NB4 (cell line): ENCODE data around the gene NFATC2.

ENCODE experiments used
- DNase-seq: peaks from one replicate; pipeline ENCODE4 v3.0.0; 2010; ENCODE audit warnings: low read depth
- H3K4me3 ChIP-seq: one replicate; pipeline ENCODE4 v1.5.1; 2011; ENCODE audit warnings: mild to moderate bottlenecking, low read depth, low read length, moderate library complexity
- MYC ChIP-seq: IDR thresholded peaks from 2 replicates; pipeline ENCODE4 v1.6.1; 2011; ENCODE audit warnings: low read depth, low read length
- POLR2A ChIP-seq: IDR thresholded peaks from 2 replicates; pipeline ENCODE4 v1.6.1; 2011; ENCODE audit warnings: mild to moderate bottlenecking; ENCODE audit not compliant: insufficient read length; ENCODE audit errors: extremely low read depth
- TF ChIP-seq, protein P1 (sequence below): IDR thresholded peaks from one replicate; pipeline ENCODE4 v1.5.1; 2012; ENCODE audit warnings: low read depth, low read length
- TF ChIP-seq, protein P2 (sequence below): IDR thresholded peaks from 2 replicates; pipeline ENCODE4 v1.6.1; 2011; ENCODE audit warnings: low read depth, low read length

The NFATC2 gene

DNA sequence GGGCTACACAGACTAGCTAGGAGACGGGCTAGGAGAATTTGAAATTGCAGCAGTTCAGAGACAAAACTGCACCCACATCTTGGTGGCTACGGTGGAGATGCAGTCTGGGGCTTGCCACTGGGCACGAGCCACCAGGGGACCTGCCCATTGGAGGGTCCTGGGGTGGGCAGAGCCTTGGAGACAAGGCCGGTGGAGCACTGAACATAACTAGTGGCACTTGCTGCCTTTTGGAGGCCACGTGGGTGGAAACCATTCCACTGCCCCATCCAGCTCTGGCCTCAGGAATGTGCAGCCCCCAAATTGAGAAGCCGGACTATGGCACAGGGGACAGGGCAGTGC, 113.4 kb downstream of the NFATC2 start:
- no peak overlapping the region for H3K4me3 ChIP-seq
- DNase-seq = no peak
- TF ChIP-seq MYC (no peak), POLR2A (no peak)
- TF ChIP-seq, protein P1, sequence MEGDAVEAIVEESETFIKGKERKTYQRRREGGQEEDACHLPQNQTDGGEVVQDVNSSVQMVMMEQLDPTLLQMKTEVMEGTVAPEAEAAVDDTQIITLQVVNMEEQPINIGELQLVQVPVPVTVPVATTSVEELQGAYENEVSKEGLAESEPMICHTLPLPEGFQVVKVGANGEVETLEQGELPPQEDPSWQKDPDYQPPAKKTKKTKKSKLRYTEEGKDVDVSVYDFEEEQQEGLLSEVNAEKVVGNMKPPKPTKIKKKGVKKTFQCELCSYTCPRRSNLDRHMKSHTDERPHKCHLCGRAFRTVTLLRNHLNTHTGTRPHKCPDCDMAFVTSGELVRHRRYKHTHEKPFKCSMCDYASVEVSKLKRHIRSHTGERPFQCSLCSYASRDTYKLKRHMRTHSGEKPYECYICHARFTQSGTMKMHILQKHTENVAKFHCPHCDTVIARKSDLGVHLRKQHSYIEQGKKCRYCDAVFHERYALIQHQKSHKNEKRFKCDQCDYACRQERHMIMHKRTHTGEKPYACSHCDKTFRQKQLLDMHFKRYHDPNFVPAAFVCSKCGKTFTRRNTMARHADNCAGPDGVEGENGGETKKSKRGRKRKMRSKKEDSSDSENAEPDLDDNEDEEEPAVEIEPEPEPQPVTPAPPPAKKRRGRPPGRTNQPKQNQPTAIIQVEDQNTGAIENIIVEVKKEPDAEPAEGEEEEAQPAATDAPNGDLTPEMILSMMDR = no peak
- TF ChIP-seq, protein P2, sequence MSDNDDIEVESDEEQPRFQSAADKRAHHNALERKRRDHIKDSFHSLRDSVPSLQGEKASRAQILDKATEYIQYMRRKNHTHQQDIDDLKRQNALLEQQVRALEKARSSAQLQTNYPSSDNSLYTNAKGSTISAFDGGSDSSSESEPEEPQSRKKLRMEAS = no peak

DNA sequence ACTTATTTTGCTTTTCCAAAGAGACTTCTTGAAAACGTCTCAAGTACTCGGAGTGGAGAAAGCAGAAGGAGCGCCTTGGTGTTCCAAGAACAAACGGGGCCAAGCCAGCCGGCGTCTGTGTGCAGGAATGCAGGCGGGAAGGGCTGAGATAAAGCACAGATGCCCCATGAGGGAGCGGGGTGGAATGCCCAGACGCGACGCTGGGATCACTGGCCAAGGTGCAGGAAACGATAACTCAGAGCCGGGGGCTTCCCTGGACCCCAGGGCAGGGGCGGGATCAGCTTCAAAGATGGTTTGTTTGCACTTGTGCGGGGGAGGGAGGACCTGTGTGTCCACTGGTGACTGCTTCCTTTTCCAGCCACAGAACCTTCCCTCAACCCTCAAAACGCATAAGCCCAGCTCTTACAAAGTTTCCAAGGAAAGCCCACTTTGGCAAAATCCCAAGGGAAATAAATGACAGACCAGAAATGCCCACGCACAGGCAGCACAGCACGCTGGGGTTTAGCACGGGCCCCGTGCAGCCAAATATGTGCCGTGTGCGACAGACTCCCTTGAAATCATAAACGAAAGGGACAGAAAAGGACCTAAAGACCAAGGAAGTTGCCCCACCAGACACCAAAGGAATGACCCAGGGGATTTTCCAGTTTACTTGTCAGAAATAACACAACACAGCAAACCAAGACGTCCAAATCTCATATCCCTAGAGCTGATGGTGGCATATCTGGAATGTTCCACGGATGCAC, 113.9 kb downstream of the NFATC2 start:
- TF ChIP-seq POLR2A = no peak
- no peak for TF ChIP-seq MYC
- TF ChIP-seq, protein P2 = no peak
- TF ChIP-seq, protein P1 = no peak
- no peak overlapping the region for H3K4me3 ChIP-seq
- DNase-seq = no peak

DNA sequence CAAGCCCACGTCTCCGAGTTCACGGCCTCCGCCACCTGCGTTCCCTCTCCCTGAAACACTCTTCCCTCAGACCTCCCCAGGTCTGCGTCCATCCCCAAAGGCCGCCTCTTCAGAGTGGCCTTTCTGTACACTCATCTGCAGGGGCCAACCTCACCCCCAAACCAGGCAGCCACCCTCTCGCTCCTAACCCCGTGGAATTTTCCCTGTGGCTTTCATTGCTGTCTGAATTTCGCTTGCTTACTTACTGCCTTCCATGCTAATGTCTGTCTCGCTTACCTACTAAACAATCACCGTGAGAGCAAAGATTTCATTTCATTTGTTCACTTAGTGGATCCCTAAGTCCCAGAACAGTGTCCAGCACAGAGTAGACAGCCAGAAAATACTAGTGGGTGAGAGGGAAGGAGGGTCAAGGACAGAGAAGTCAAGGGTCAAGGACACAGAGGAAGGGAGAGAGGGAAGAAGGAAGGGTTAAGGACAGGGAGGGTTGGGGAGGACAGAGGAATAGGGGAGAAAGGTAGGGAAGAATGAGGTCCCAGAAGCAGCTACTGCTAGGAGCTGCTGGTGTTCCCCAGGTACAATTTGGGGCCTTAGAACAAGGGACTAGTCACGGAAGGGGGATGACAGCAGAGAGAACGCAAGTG, 114.7 kb downstream of the NFATC2 start:
- TF ChIP-seq POLR2A (no peak), MYC (no peak)
- TF ChIP-seq, protein P1 = no peak
- TF ChIP-seq, protein P2 = no peak
- DNase-seq = no peak
- no peak overlapping the region for H3K4me3 ChIP-seq

DNA sequence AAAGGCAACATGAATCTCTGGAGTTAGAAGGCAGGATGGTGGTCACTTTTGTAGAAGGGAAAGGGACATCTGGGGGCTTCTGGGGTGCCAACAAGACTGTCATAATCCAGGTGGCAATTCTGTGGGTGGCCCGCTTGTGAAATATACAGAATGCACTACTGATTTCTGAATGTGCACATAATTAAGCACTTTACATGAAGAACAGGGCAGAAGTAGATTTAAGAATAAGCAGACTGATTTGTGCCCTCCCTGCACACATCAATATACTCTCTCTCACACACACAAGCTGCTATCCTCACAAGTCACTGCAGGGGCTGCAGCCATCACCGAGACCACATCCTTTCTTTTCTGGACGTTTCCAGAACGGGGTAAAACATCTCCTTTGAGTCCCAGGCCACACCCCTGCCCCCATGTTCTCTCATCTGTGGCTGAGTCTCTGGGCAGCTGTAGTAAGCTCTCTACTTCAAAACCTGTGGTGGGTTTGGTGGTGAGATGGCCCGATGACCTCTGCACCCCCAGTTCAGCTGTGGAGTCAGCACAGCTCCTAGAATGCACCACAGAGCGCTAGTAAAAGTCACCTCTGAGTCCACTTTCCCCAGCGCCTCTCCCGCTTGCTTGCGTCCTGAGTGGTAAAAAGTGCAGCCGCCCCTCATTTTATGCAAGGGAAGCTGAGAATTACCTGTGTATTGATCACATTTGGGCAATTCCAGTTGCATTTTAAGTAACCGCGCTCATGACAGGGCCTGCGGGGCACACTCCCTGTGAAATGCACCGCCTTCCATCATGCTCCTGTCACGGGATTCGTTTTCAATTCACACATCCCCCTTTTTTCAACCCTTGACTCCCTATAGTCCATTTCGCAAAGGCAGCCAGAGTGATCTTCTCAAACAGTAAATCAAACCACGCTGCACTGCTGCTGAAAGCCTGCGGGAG, 115.5 kb downstream of the NFATC2 start:
- no peak for DNase-seq
- no peak for TF ChIP-seq MYC
- TF ChIP-seq, protein P2 = no peak
- no peak for TF ChIP-seq POLR2A
- TF ChIP-seq, protein P1 = no peak
- H3K4me3 ChIP-seq = no peak overlapping the region

DNA sequence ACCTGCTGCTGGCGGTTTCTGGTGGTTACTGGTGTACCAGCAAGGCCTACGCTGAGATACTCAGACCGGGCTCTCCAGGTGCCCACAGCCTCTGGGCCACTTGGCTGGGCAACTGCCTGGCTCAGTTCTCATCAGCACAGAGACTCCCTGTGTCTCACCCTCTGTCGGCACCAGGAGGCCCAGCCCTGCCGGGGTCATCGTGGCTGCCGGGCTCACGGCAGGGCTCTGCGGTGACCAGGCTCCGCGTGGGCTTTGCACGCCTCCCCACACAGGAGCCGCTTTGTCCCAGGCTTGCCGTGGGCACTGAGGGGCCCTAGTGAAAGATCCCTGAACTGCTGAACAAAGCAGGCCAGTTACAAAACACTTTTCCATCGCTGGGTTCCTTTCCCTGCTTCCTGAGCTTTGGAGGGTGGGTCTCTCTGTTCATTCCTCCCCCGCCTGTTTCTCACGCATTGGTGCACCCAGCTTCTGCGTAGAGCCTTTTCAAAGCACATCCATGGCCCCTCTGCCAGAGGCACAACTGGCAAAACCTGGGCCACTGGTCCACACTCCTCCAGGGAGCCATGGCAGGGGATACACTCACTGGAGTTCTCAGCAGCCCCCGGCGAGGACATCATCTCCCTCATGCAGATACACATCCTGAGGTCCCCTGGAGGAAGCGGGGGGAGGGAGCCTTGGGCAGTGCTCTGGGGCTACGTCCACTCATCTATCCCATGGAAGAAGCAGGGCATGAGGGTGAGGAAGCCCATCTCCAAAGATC, 117.0 kb downstream of the NFATC2 start:
- TF ChIP-seq MYC (no peak), POLR2A (no peak)
- TF ChIP-seq, protein P1 = no peak
- TF ChIP-seq, protein P2 = no peak
- DNase-seq = no peak

More for the DNA sequence above, 117.0 kb downstream of the NFATC2 start:
- no peak overlapping the region for H3K4me3 ChIP-seq
